ENCODE results near the gene KBTBD12.

The KBTBD12 gene

DNA sequence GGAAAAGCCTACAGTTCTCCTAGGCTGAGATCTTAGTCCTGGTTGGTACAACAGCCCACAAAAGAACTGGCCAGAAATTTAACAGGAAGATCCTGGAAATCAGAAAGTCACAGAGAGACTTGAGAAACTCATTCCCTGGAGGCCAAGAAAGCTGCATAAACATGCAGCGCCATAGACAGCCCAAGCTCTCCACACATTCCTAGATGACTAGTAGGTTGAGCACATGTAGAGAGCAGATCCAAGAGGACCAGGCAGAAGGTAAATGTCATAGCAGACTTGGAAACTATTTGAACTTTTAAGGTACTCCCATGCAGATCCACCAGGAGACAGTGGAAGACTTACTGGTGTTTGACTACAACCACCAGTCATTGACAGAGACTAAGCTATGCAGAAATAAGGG, 18.4 kb downstream of the KBTBD12 start:
- no peak for TF ChIP-seq YY1 (IDR thresholded peaks at IDR 0.05; ENCODE audit: insufficient read depth, insufficient read length)
- H3K9me3 ChIP-seq (ENCODE audit: insufficient read depth, low read length), result no peaks in the 10 kb centered on the region
- H3K4me1 ChIP-seq (ENCODE audit: insufficient read depth, insufficient read length), result no peaks in the 10 kb centered on the region
- H3K27me3 ChIP-seq (ENCODE audit: insufficient read depth, insufficient read length), result no peaks in the 10 kb centered on the region
- H3K4me3 ChIP-seq (ENCODE audit: insufficient read length, low read depth), result no peak overlapping the region
- DNase-seq (ENCODE audit: low read depth, low spot score), result no peak
- H3K36me3 ChIP-seq (ENCODE audit: insufficient read depth, insufficient read length, low read length), result no peaks in the 10 kb centered on the region
- H3K9ac ChIP-seq (ENCODE audit: insufficient read length, low read depth), result no peak overlapping the region

DNA sequence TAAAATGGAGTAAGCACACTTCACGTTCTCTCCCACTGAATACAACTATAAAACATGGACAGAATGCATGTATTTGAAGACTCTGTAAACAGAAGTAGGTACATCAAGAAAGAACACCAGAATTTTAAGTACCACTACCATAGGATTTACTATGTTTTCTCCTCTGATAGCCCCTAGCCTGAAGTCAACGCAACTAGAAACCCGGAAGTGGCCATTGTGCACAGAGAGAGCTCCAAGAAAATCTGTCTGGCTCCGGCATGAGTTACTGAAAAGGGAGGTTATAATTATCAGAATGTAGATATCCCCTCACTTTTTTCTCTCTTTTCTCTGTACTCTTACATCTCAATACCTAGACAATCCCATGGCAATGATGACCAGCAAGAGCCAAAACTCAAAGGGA, 23.8 kb downstream of the KBTBD12 start:
- no peaks in the 10 kb centered on the region for H3K4me1 ChIP-seq (ENCODE audit: insufficient read depth, insufficient read length)
- DNase-seq (ENCODE audit: low read depth, low spot score), result no peak
- TF ChIP-seq YY1 (IDR thresholded peaks at IDR 0.05; ENCODE audit: insufficient read depth, insufficient read length) (no peak), ZNF274 (IDR thresholded peaks at IDR 0.05; ENCODE audit: low read depth, low read length) (no peak), SUZ12 (IDR thresholded peaks at IDR 0.05; ENCODE audit: extremely low read depth, insufficient read depth, insufficient read length) (no peak)

DNA sequence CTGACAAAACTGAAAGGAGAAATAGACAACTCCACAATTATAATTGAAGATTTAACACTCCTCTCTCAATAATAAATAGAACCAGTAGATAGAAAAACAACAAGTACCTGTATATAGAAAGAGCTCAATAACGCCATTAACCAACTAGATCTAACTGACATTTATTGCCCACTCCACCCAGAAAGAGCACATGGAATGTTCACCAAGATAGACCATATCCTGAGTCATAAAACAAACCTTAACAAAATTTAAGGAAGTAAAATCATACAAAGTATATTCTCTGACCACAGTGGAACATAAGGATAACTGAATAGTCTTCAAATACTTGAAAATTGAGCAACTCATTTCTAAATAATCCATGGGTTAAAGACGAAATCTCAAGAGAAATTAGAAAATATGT, 25.1 kb downstream of the KBTBD12 start:
- no peaks in the 10 kb centered on the region for H3K36me3 ChIP-seq (ENCODE audit: insufficient read depth, insufficient read length, low read length)
- H3K4me1 ChIP-seq (ENCODE audit: insufficient read depth, insufficient read length), result no peaks in the 10 kb centered on the region
- H3K27me3 ChIP-seq (ENCODE audit: insufficient read depth, insufficient read length), result no peaks in the 10 kb centered on the region
- TF ChIP-seq SUZ12 (IDR thresholded peaks at IDR 0.05; ENCODE audit: extremely low read depth, insufficient read depth, insufficient read length), result no peak
- TF ChIP-seq ZNF274 (IDR thresholded peaks at IDR 0.05; ENCODE audit: low read depth, low read length), result no peak
- TF ChIP-seq YY1 (IDR thresholded peaks at IDR 0.05; ENCODE audit: insufficient read depth, insufficient read length), result no peak
- peaks cover 5% of the 10 kb centered on the region; the same call in 1 of the 2 replicates for H3K9me3 ChIP-seq (ENCODE audit: insufficient read depth, low read length)
- H3K9ac ChIP-seq (ENCODE audit: insufficient read length, low read depth), result no peak overlapping the region
- no peak overlapping the region for H3K4me3 ChIP-seq (ENCODE audit: insufficient read length, low read depth)
- DNase-seq (ENCODE audit: low read depth, low spot score), result no peak

More for the DNA sequence above, 23.8 kb downstream of the KBTBD12 start:
- Histone ChIP-seq H3K9me3 (ENCODE audit: insufficient read depth, low read length) (peaks cover 5% of the 10 kb centered on the region; the same call in 1 of the 2 replicates), H3K27me3 (ENCODE audit: insufficient read depth, insufficient read length) (no peaks in the 10 kb centered on the region), H3K9ac (ENCODE audit: insufficient read length, low read depth) (no peak overlapping the region), H3K4me3 (ENCODE audit: insufficient read length, low read depth) (no peak overlapping the region), H3K36me3 (ENCODE audit: insufficient read depth, insufficient read length, low read length) (no peaks in the 10 kb centered on the region)

DNA sequence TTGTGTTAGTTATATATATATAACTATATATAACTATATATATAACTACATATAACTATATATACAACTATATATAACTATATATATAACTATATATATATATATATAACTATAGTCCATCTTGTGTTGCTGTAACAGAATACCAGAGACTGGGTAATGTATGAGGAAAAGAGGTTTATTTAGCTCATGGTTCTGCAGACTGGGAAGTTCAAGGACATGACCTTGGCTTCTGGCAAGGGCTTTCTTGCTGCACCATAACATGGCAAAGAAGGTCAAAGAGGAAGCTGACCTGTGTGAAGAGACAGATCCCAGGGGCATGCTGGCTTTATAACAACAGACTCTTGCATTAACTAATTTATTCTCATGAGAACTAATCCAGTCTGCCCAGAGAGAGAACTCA, 27.6 kb downstream of the KBTBD12 start:
- H3K4me3 ChIP-seq (ENCODE audit: insufficient read length, low read depth), result no peak overlapping the region
- H3K4me1 ChIP-seq (ENCODE audit: insufficient read depth, insufficient read length), result no peaks in the 10 kb centered on the region
- no peak for DNase-seq (ENCODE audit: low read depth, low spot score)
- no peaks in the 10 kb centered on the region for H3K36me3 ChIP-seq (ENCODE audit: insufficient read depth, insufficient read length, low read length)
- no peaks in the 10 kb centered on the region for H3K27me3 ChIP-seq (ENCODE audit: insufficient read depth, insufficient read length)
- peaks cover 5% of the 10 kb centered on the region; the same call in 1 of the 2 replicates for H3K9me3 ChIP-seq (ENCODE audit: insufficient read depth, low read length)
- TF ChIP-seq YY1 (IDR thresholded peaks at IDR 0.05; ENCODE audit: insufficient read depth, insufficient read length), result no peak
- TF ChIP-seq ZNF274 (IDR thresholded peaks at IDR 0.05; ENCODE audit: low read depth, low read length), result no peak
- no peak overlapping the region for H3K9ac ChIP-seq (ENCODE audit: insufficient read length, low read depth)

DNA sequence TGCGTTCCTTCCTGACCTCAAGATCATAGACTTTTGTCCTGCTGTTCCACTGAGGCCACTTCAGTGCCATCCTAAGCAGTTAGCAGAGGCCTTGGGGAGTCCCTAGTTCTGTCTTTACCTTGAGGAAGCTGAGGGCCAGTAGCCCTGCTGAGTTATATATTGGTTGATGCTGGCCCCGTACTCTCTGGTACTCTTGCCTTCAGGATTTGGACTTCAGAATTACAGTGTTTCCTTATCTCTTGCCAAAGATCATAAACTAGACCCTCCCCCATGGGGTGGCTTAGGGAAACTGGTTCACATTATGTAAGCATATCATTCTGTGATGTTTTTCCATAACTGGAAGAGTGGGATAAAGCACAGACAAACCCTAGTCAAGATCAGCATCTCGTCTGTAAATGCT, 33.2 kb downstream of the KBTBD12 start:
- Histone ChIP-seq H3K36me3 (ENCODE audit: insufficient read depth, insufficient read length, low read length) (no peaks in the 10 kb centered on the region), H3K27me3 (ENCODE audit: insufficient read depth, insufficient read length) (no peaks in the 10 kb centered on the region), H3K4me1 (ENCODE audit: insufficient read depth, insufficient read length) (no peaks in the 10 kb centered on the region), H3K9ac (ENCODE audit: insufficient read length, low read depth) (no peak overlapping the region), H3K4me3 (ENCODE audit: insufficient read length, low read depth) (no peak overlapping the region), H3K9me3 (ENCODE audit: insufficient read depth, low read length) (no peaks in the 10 kb centered on the region)
- DNase-seq (ENCODE audit: low read depth, low spot score), result no peak
- TF ChIP-seq ZNF274 (IDR thresholded peaks at IDR 0.05; ENCODE audit: low read depth, low read length) (no peak), YY1 (IDR thresholded peaks at IDR 0.05; ENCODE audit: insufficient read depth, insufficient read length) (no peak), SUZ12 (IDR thresholded peaks at IDR 0.05; ENCODE audit: extremely low read depth, insufficient read depth, insufficient read length) (no peak)

DNA sequence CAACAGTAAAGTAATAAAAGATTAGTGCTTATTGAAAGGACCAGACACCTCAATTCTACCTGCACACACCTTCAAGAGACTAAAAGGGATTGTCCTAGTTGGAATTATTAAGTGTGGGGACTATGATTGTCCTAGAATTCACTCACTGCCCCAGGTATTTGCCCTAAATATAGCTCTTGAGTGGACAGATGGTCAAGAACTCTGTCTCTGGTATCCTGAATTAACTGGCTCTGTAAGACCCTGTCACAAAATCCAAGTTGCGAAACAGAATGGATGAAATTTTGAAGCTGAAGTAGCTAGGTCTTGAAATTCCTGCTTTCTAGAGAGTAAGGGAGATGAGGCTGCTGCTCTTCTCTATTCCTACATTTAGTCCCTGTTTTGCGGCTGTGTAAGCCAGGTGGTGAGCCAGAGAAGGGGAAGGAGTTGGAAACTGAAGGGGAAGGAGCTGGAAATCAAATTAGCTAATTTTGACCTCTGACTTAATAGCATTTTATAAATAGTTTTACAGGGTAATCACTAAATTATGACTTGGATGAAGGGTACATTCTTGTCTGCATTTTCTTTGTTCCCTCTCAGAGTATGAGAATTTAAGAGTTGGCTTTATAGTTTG, 34.5 kb downstream of the KBTBD12 start:
- no peak overlapping the region for H3K9ac ChIP-seq (ENCODE audit: insufficient read length, low read depth)
- TF ChIP-seq YY1 (IDR thresholded peaks at IDR 0.05; ENCODE audit: insufficient read depth, insufficient read length) (no peak), SUZ12 (IDR thresholded peaks at IDR 0.05; ENCODE audit: extremely low read depth, insufficient read depth, insufficient read length) (no peak), ZNF274 (IDR thresholded peaks at IDR 0.05; ENCODE audit: low read depth, low read length) (no peak)
- no peaks in the 10 kb centered on the region for H3K36me3 ChIP-seq (ENCODE audit: insufficient read depth, insufficient read length, low read length)
- H3K4me1 ChIP-seq (ENCODE audit: insufficient read depth, insufficient read length), result no peaks in the 10 kb centered on the region
- no peak for DNase-seq (ENCODE audit: low read depth, low spot score)
- H3K27me3 ChIP-seq (ENCODE audit: insufficient read depth, insufficient read length), result no peaks in the 10 kb centered on the region
- H3K9me3 ChIP-seq (ENCODE audit: insufficient read depth, low read length), result no peaks in the 10 kb centered on the region
- no peak overlapping the region for H3K4me3 ChIP-seq (ENCODE audit: insufficient read length, low read depth)

DNA sequence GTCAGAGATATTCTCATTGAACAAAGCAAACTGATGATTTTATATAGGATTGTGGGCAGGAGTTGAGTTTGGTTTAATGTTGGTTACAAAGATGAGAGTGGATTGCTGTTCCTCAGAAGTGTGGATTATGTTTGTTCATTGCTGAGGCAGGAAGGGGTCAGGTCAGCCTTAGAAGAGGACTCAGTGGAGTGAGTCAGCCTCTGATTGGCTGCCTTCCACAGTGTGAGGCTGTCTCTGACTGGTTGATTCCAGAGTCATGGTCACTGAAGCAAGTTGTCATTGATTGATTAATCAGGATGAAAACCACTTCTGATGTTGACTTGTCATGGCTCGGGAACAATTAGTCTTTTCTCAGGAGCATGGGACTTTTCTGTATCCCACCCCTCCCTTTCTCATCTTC, 36.2 kb downstream of the KBTBD12 start:
- Histone ChIP-seq H3K9ac (ENCODE audit: insufficient read length, low read depth) (no peak overlapping the region), H3K4me1 (ENCODE audit: insufficient read depth, insufficient read length) (no peaks in the 10 kb centered on the region), H3K36me3 (ENCODE audit: insufficient read depth, insufficient read length, low read length) (no peaks in the 10 kb centered on the region), H3K4me3 (ENCODE audit: insufficient read length, low read depth) (no peak overlapping the region), H3K27me3 (ENCODE audit: insufficient read depth, insufficient read length) (no peaks in the 10 kb centered on the region), H3K9me3 (ENCODE audit: insufficient read depth, low read length) (no peaks in the 10 kb centered on the region)
- TF ChIP-seq ZNF274 (IDR thresholded peaks at IDR 0.05; ENCODE audit: low read depth, low read length) (no peak), SUZ12 (IDR thresholded peaks at IDR 0.05; ENCODE audit: extremely low read depth, insufficient read depth, insufficient read length) (no peak), YY1 (IDR thresholded peaks at IDR 0.05; ENCODE audit: insufficient read depth, insufficient read length) (no peak)
- DNase-seq (ENCODE audit: low read depth, low spot score), result no peak

All from NT2/D1 (cell line).